HG03045 (cell line): ENCODE data around the gene GET4.
A peak's percentile ranks its signal among the peaks of the same experiment; 100 is the strongest.
"Not testable (repeated sequence)": the region's sequence is repeated elsewhere in the genome, so short reads cannot be mapped to it uniquely, and the experiment has no call there.

Experiments used
- ATAC-seq: cut with Tn5 transposase; IDR thresholded peaks from one replicate; pipeline ENCODE4 v1.9.1; 2021; ENCODE audit warnings: mild to moderate bottlenecking, moderate library complexity; ENCODE audit not compliant: unreplicated experiment

Gene GET4

GRCh38 chr7:868189-868486 is 8.2 kb upstream of the GET4 start:
- ATAC-seq, result no peak

- no peak for ATAC-seq
These were observed 7.0 kb upstream of the GET4 start for GRCh38 chr7:869348-869747.

GRCh38 chr7:871900-872537 is 4.3 kb upstream of the GET4 start:
- ATAC-seq, result no peak

GRCh38 chr7:872685-873084 is 3.7 kb upstream of the GET4 start:
- ATAC-seq, result not testable (repeated sequence)

GRCh38 chr7:873367-874002 is 2.9 kb upstream of the GET4 start:
- no peak for ATAC-seq

GRCh38 chr7:874031-874749 is 2.2 kb upstream of the GET4 start:
- ATAC-seq, result no peak

- no peak for ATAC-seq
These were observed 1.3 kb upstream of the GET4 start for GRCh38 chr7:875051-875450.

GRCh38 chr7:875476-876076 is 778 bp upstream of the GET4 start:
- no peak for ATAC-seq

GRCh38 chr7:876972-877311 is 588 bp downstream of the GET4 start:
- ATAC-seq, result peak; percentile 13

- ATAC-seq, result no peak
These were observed 1.2 kb downstream of the GET4 start for GRCh38 chr7:877312-878232.

GRCh38 chr7:879093-879492 is 2.7 kb downstream of the GET4 start:
- no peak for ATAC-seq

GRCh38 chr7:879706-880105 is 3.4 kb downstream of the GET4 start:
- ATAC-seq, result no peak

GRCh38 chr7:880450-880849 is 4.1 kb downstream of the GET4 start:
- ATAC-seq, result no peak

- ATAC-seq, result no peak
These were observed 5.3 kb downstream of the GET4 start for GRCh38 chr7:881441-882234.

- ATAC-seq, result no peak
These were observed 6.1 kb downstream of the GET4 start for GRCh38 chr7:882336-883035.

GRCh38 chr7:883055-884021 is 7.0 kb downstream of the GET4 start:
- ATAC-seq, result no peak

GRCh38 chr7:884191-885003 is 8.0 kb downstream of the GET4 start:
- no peak for ATAC-seq
